IMR-90 (cell line): Measurements from ENCODE around the gene ARHGEF39. TPM values are rescaled to one million over a fixed set of nuclear protein-coding genes. Genes with fewer than 3 reads are reported as not detected.

Source experiments
- ATAC-seq: fragments of 200-7000 bp; cut with Tn5 transposase; 2 replicates; pipeline ENCODE4 v1.9.1; 2020; ENCODE audit warnings: low read depth, mild to moderate bottlenecking, moderate library complexity
- BruUV-seq: library from RNA; stranded (reverse); fragments of 400-500 nt; replicated peaks from 2 replicates; lab custom pipeline; 2021; lab: Mats Ljungman, UMichigan
- CTCF ChIA-PET: fragments of 300-600 bp; formaldehyde crosslinking; extraction: SDS; loops from one replicate; lab custom pipeline; 2021; ENCODE audit warnings: antibody characterized with exemption; lab: Yijun Ruan, JAX
- POLR2A ChIA-PET: fragments of 300-600 bp; sonication (Branson Sonifier 250); formaldehyde crosslinking; loops from one replicate; lab custom pipeline; 2022; ENCODE audit warnings: antibody characterized with exemption; ENCODE audit not compliant: unreplicated experiment; lab: Charles Lee
- DNase-seq: peaks from one replicate; pipeline ENCODE4 v3.0.0; 2013
- H2AFZ ChIP-seq: replicated peaks from 2 replicates; pipeline ENCODE3; 2013; ENCODE audit warnings: low read length, mild to moderate bottlenecking; ENCODE audit not compliant: poor library complexity
- H2AK5ac ChIP-seq: 2 replicates; pipeline ENCODE4 v1.6.1; 2013; ENCODE audit warnings: low read depth, low read length, inconsistent platforms
- H2AK9ac ChIP-seq: replicated peaks from 2 replicates; pipeline ENCODE3; 2013; ENCODE audit warnings: mild to moderate bottlenecking, low read depth, low read length, moderate library complexity; ENCODE audit not compliant: poor library complexity
- H2BK120ac ChIP-seq: 2 replicates; pipeline ENCODE4 v1.6.1; 2013; ENCODE audit warnings: low read depth, low read length, inconsistent platforms
- H2BK15ac ChIP-seq: 3 replicates; pipeline ENCODE4 v1.6.1; 2013; ENCODE audit warnings: low read depth, low read length, inconsistent platforms
- H2BK20ac ChIP-seq: 2 replicates; pipeline ENCODE4 v1.6.1; 2013; ENCODE audit warnings: low read depth, mild to moderate bottlenecking, inconsistent platforms, low read length, moderate library complexity
- H2BK5ac ChIP-seq: 2 replicates; pipeline ENCODE4 v1.6.1; 2013; ENCODE audit warnings: mild to moderate bottlenecking, low read depth, low read length, inconsistent platforms; ENCODE audit not compliant: poor library complexity, severe bottlenecking
- H3K14ac ChIP-seq: replicated peaks from 2 replicates; pipeline ENCODE4 v1.6.1; 2013; ENCODE audit warnings: low read depth, low read length, inconsistent platforms
- H3K18ac ChIP-seq: 2 replicates; pipeline ENCODE4 v1.6.1; 2013; ENCODE audit warnings: low read depth, low read length, control low read depth
- H3K23ac ChIP-seq: 2 replicates; pipeline ENCODE4 v1.6.1; 2013; ENCODE audit warnings: low read depth, low read length, inconsistent platforms
- H3K27ac ChIP-seq: 2 replicates; pipeline ENCODE4 v1.5.1; 2013; ENCODE audit warnings: mild to moderate bottlenecking, control low read depth, low read length; ENCODE audit not compliant: insufficient read depth
- H3K27me3 ChIP-seq: 2 replicates; pipeline ENCODE4 v1.6.1; 2013; ENCODE audit warnings: low read length; ENCODE audit not compliant: control insufficient read depth, insufficient read depth
- H3K36me3 ChIP-seq: 2 replicates; pipeline ENCODE4 v1.6.1; 2013; ENCODE audit warnings: low read length, mixed read lengths; ENCODE audit not compliant: control insufficient read depth, insufficient read depth
- H3K4ac ChIP-seq: 2 replicates; pipeline ENCODE4 v1.6.1; 2013; ENCODE audit warnings: low read depth, low read length, inconsistent platforms
- H3K4me1 ChIP-seq: 2 replicates; pipeline ENCODE4 v1.6.1; 2013; ENCODE audit warnings: low read length, mixed read lengths; ENCODE audit not compliant: control insufficient read depth, insufficient read depth
- H3K4me2 ChIP-seq: 2 replicates; pipeline ENCODE4 v1.6.1; 2013; ENCODE audit warnings: low read depth, mild to moderate bottlenecking, control low read depth, low read length, moderate library complexity
- H3K4me3 ChIP-seq: 2 replicates; pipeline ENCODE4 v1.5.1; 2013; ENCODE audit warnings: low read depth, mild to moderate bottlenecking, control low read depth, low read length, moderate library complexity; ENCODE audit not compliant: insufficient read depth
- H3K56ac ChIP-seq: 2 replicates; pipeline ENCODE4 v1.6.1; 2013; ENCODE audit warnings: low read length, inconsistent platforms; ENCODE audit not compliant: insufficient read depth; ENCODE audit errors: extremely low read depth
- H3K79me1 ChIP-seq, 2 experiments: 2 replicates each; pipeline ENCODE4 v1.6.1; 2013; ENCODE audit warnings: low read length in 2 of 2, inconsistent platforms in 1 of 2, low read depth in 1 of 2
- H3K9ac ChIP-seq: 2 replicates; pipeline ENCODE4 v1.6.1; 2013; ENCODE audit warnings: low read depth, low read length, control low read depth
- H3K9me1 ChIP-seq: 2 replicates; pipeline ENCODE4 v1.6.1; 2013; ENCODE audit warnings: low read length, inconsistent platforms; ENCODE audit not compliant: insufficient read depth
- H3K9me3 ChIP-seq: 2 replicates; pipeline ENCODE4 v1.6.1; 2013; ENCODE audit warnings: low read length; ENCODE audit not compliant: control insufficient read depth, insufficient read depth
- H4K20me1 ChIP-seq: 2 replicates; pipeline ENCODE4 v1.6.1; 2013; ENCODE audit warnings: low read length, inconsistent platforms; ENCODE audit not compliant: insufficient read depth
- H4K5ac ChIP-seq: 2 replicates; pipeline ENCODE4 v1.6.1; 2013; ENCODE audit warnings: mild to moderate bottlenecking, low read depth, low read length, control low read depth
- H4K8ac ChIP-seq, 2 experiments: 2 replicates each; pipeline ENCODE4 v1.6.1; 2013; ENCODE audit warnings: low read depth in 2 of 2, low read length in 2 of 2, control low read depth in 1 of 2, inconsistent platforms in 1 of 2
- H4K91ac ChIP-seq: 2 replicates; pipeline ENCODE4 v1.6.1; 2013; ENCODE audit warnings: low read depth, low read length, inconsistent platforms; ENCODE audit not compliant: insufficient read depth
- WGBS, 2 experiments: methylation state at CpG; one replicate each; pipeline versions ENCODE4 v1.1.5 to v1.1.7; 2013; ENCODE audit warnings: missing lambda C conversion rate in 2 of 2; ENCODE audit not compliant: insufficient read length in 1 of 2; ENCODE audit errors: extremely low coverage in 2 of 2; 5-methylcytosine and 5-hydroxymethylcytosine counted together
- dilution Hi-C: fragments of 300-500 bp; cut with HindIII; formaldehyde crosslinking; loops from one replicate; pipeline ENCODE4 v1.14.3; 2018; ENCODE audit warnings: low sequenced_read_pairs; ENCODE audit not compliant: unreplicated experiment
- in situ Hi-C: fragments of 300-500 bp; cut with MboI; formaldehyde crosslinking; loops from 3 replicates; pipeline ENCODE4 v1.14.3; 2019; ENCODE audit warnings: low sequenced_read_pairs, inconsistent platforms, mixed read lengths
- intact Hi-C: fragments of 100-400 bp; cut with micrococcal nuclease; formaldehyde crosslinking; loops from 2 replicates; pipeline ENCODE4 v1.10.0; 2022
- polyA plus RNA-seq, 3 experiments: library from polyadenylated mRNA; depleted of rRNA; stranded (reverse); fragments of >200 nt; gene quantifications; 2 replicates each; pipeline ENCODE4 v1.2.3, GENCODE V29; 2012; ENCODE audit warnings: low replicate concordance in 1 of 3
- total RNA-seq: library from RNA; depleted of rRNA; stranded (reverse); fragments of >200 nt; gene quantifications from 2 replicates; pipeline ENCODE4 v1.2.3, GENCODE V29; 2012
- TF ChIP-seq, protein P1 (sequence below): conservative IDR thresholded peaks from 2 replicates; pipeline ENCODE4 v1.5.1; 2012; ENCODE audit warnings: mild to moderate bottlenecking, low read depth, low read length, improper control_type of control experiment

ARHGEF39 gene
- total and polyA plus RNA-seq, 2 of the 4 experiments (the other 2 are of a cell fraction) = 2.5 to 2.8 TPM

DNA sequence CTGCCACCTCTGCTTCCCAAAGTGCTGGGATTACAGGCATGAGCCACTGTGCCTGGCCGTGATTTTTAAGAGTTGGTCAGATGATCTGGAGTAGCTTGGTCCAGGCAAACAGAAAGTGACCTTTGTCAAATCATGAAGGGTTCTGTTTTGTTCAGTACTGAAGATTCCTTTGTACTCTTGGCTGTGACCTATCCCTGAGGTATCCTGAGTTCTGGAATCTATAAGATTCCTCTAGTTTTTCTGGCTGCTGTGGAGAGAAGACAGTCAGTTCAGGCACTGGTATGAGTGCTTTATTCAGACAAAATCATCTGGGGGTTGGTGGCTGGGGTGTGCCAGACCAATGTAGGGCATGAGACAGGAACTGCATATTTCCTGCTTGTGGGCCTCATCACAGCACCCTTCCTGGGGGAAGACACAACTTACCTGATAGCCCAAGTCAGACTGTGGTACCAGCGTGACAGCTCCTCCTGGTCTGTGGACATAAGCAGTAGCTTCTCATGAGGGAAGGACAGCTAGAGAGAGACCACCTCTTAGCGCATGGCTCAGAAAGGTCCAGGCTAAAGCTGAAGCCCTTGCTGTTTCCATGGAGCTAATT lies 3.1 kb downstream of the ARHGEF39 start:
- Histone ChIP-seq H3K27ac (peak overlapping the region; percentile 18; the same call in 1 of the 2 replicates), H4K91ac (peak overlapping the region; percentile 30), H3K56ac (no peak overlapping the region), H3K9ac (peak overlapping the region; percentile 5; the same call in 1 of the 2 replicates), H2BK15ac (no peak overlapping the region), H4K20me1 (peaks cover 3% of the 10 kb centered on the region; the same call in 1 of the 2 replicates), H3K14ac (no peak overlapping the region), H2BK120ac (0 out of 2 replicates have a peak overlapping the region, but pooled peaks have one; percentile 1), H2BK20ac (no peak overlapping the region), H2BK5ac (peak overlapping the region; percentile 20), H3K4me3 (no peak overlapping the region), H3K4ac (peak overlapping the region; percentile 22; the same call in 1 of the 2 replicates), H3K4me2 (no peak overlapping the region), H2AFZ (no peak overlapping the region), H3K18ac (no peak overlapping the region), H3K79me1 (peaks cover 30 to 65% of the 10 kb centered on the region in 2 experiments; a peak in 3 of 4 replicates), H3K9me1 (peaks cover 15% of the 10 kb centered on the region), H3K27me3 (no peaks in the 10 kb centered on the region), H3K4me1 (peaks cover 19% of the 10 kb centered on the region), H2AK9ac (no peak overlapping the region), H3K9me3 (no peaks in the 10 kb centered on the region), H4K8ac (no peak overlapping the region; a peak in 1 of 4 replicates), H4K5ac (0 out of 2 replicates have a peak overlapping the region, but pooled peaks have one; percentile 12), H3K36me3 (peaks cover 11% of the 10 kb centered on the region), H3K23ac (peak overlapping the region; percentile 4; the same call in 1 of the 2 replicates), H2AK5ac (peak overlapping the region; percentile 60)
- dilution Hi-C loops = no loop called here
- in situ Hi-C loops = no loop called here
- ChIA-PET POLR2A (interaction anchor here (1.1 to 2.1 kb wide), 7 partner anchors 16 to 87 kb away, joined by 4 to 14 read pairs (median 7); no protein-coding TSS in a partner anchor), CTCF (interaction anchor here (0.5 to 2.1 kb wide), 11 partner anchors 8 to 163 kb away, joined by 3 to 11 read pairs (median 5); partner anchors contain the start of genes CREB3, TLN1 and TPM2)
- BruUV-seq = no TSS peak
- no CpG with 5 or more reads among the region's 3 CpGs for WGBS, 2 experiments
- DNase-seq = no peak
- TF ChIP-seq, protein P1, sequence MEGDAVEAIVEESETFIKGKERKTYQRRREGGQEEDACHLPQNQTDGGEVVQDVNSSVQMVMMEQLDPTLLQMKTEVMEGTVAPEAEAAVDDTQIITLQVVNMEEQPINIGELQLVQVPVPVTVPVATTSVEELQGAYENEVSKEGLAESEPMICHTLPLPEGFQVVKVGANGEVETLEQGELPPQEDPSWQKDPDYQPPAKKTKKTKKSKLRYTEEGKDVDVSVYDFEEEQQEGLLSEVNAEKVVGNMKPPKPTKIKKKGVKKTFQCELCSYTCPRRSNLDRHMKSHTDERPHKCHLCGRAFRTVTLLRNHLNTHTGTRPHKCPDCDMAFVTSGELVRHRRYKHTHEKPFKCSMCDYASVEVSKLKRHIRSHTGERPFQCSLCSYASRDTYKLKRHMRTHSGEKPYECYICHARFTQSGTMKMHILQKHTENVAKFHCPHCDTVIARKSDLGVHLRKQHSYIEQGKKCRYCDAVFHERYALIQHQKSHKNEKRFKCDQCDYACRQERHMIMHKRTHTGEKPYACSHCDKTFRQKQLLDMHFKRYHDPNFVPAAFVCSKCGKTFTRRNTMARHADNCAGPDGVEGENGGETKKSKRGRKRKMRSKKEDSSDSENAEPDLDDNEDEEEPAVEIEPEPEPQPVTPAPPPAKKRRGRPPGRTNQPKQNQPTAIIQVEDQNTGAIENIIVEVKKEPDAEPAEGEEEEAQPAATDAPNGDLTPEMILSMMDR = no peak
- intact Hi-C loops = no loop called here
- no peak for ATAC-seq
